Epithelial cell of esophagus (primary cell): ENCODE results near the gene DERA.

Source experiments
- DNase-seq: peaks from one replicate; pipeline ENCODE4 v3.0.0; 2010; ENCODE audit warnings: low read depth
- H3K4me3 ChIP-seq: 2 replicates; pipeline ENCODE4 v1.5.1; 2011; ENCODE audit warnings: mild to moderate bottlenecking, low read length, control low read depth
- TF ChIP-seq, protein P1 (sequence below): IDR thresholded peaks from 2 replicates; pipeline ENCODE4 v1.5.1; 2011; ENCODE audit warnings: low read depth, mild to moderate bottlenecking, low read length, control low read depth, inconsistent platforms; ENCODE audit not compliant: insufficient read depth; ENCODE audit errors: missing control alignments

DERA gene

DNA sequence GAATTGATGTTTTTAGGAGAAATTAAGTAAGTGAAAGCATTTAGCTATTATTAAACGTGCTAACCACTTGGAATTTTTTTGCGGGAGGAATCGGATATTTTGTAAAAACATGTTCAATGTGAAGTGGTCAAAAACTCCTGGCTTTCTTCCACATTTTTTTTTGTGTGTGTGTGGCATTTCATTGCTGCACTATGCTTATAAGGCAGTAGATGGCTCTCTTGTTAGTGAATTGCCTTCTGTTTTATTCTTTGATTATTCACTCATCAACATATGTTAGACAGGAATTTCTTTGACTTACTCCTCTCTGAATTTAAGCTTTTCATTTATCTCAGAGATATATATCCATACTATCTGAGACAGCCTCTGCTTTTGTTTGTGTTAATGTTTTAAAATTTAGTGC lies 71.3 kb downstream of the DERA start:
- TF ChIP-seq, protein P1, sequence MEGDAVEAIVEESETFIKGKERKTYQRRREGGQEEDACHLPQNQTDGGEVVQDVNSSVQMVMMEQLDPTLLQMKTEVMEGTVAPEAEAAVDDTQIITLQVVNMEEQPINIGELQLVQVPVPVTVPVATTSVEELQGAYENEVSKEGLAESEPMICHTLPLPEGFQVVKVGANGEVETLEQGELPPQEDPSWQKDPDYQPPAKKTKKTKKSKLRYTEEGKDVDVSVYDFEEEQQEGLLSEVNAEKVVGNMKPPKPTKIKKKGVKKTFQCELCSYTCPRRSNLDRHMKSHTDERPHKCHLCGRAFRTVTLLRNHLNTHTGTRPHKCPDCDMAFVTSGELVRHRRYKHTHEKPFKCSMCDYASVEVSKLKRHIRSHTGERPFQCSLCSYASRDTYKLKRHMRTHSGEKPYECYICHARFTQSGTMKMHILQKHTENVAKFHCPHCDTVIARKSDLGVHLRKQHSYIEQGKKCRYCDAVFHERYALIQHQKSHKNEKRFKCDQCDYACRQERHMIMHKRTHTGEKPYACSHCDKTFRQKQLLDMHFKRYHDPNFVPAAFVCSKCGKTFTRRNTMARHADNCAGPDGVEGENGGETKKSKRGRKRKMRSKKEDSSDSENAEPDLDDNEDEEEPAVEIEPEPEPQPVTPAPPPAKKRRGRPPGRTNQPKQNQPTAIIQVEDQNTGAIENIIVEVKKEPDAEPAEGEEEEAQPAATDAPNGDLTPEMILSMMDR = peak; percentile 47
- H3K4me3 ChIP-seq = no peak overlapping the region
- DNase-seq = no peak

DNA sequence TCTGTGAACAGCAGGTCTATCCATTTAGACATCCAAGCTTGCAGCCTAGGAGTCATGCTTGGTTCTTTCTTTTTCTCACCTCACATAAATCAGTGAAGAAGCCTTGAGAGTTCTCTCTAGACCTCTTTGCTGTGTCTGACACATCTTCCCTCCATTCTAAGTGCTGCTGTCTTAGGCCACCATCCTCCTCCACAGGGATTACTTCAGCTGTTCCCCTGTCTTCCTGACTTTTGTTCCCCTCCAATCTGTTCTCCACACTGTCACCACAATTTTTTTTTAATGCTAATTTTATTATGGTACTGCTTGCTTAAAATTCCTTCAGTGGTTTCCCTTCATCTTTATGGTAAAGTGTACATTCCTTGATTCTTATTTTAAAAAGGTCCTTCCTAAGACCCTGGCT lies 71.8 kb downstream of the DERA start:
- TF ChIP-seq, protein P1 = no peak
- no peak overlapping the region for H3K4me3 ChIP-seq
- no peak for DNase-seq

DNA sequence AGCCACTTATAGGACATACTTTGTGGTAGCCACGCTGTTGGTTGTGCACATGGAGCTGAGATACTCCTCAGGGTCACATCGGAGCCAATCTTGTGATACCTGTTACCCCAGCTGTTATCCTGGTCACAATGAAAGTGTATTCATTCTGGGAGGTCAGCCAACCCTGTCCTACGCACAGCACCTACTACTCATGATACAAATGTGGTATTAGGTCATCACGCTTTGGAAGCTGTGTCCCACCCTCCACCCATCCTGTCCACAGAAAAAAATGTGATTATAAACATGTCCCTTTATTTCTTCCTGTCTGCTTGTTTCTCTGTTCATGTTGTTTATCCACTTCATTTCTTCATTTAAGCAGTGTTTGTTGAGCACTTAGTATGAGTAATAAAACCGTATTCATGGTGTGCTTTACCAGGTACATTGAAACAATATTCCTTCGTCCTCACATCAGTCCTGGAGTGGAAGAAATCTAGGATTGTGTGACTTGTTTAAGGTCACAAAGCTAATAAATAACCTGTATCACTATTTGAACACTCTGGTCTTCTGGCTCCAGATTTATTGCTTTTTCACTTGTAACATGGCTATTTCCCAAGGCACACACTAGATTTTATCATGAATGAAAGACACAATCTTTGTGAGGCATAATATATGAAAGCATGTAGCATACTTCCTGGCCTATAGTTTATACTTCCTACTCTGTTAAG lies 73.1 kb downstream of the DERA start:
- TF ChIP-seq, protein P1 = no peak
- DNase-seq = no peak
- no peak overlapping the region for H3K4me3 ChIP-seq

DNA sequence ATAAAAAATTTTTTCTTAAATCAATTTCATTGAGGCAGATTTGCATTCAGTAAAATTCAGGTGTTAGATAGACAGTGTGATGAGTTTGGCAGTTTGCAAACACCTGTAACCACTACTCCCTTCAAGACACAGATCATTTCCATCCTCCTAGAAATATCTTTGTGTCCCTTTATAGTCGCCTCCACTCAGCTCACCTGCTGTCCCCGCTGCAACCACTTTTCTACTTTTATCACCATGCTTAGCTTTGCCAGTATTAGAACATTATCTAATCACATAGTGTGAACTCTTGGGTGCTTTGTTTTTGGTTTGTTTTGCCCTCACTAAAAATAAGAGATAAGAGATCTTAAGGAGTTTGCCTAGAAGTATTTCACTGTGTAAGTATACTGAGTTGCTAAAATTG lies 73.8 kb downstream of the DERA start:
- H3K4me3 ChIP-seq = no peak overlapping the region
- TF ChIP-seq, protein P1 = no peak
- DNase-seq = no peak

DNA sequence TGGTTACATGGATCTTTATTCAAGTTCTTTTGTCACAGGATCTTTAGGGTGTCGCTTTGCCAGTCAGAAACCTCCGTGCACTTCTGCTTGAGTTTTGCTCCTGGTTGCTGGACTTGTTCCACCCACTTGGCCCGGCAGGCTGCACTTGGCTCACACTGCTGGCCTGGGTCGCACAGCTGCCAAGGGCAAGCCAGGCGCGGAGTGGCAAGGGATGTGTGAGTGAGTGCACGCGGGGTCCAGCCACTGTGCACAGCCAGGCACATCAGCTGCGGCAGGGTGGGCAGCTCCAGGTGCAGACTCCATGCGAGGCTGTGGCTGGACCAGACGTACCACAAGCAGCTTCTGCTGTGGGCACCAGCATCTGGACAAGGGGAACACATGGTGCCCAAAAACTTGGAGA lies 76.6 kb downstream of the DERA start:
- no peak for DNase-seq
- TF ChIP-seq, protein P1 = no peak

DNA sequence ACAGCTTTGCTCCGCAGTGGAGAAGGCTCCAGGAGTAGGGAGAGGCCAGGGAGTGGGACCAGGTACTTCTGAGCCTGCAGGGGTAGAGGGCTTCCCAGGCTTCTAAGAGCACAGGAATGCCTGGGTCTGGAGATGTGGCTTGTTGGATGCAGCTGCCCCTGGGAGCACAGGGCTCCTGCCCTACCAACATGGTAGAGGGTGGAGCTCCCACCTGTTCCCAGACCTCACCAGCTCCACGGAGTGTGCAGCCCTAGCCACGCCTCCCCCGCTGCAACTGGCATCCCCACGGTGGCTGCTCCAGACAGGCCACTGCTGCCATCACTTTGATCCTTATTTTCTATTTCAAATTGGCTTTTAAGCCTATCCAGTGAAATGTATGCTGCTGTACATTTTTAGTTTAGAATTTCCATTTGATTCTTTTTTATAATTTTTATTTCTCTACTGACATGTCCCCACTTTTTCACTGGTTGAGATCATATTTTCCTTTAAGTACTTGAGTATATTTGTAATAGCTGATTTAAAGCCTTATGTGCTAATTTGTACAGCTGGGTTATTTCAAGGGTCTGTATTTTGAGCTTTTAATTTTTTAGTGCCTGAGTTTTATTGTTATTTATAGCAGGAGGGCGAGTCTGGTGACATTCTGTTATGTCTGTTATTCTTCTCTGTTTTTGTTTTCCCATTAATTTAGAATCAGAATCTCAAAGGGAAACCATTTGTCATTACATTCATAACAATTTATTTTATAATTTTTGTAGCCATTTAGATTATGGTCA lies 78.0 kb downstream of the DERA start:
- TF ChIP-seq, protein P1 = no peak
- no peak overlapping the region for H3K4me3 ChIP-seq

More for the DNA sequence above, 76.6 kb downstream of the DERA start:
- no peak overlapping the region for H3K4me3 ChIP-seq

More for the DNA sequence above, 78.0 kb downstream of the DERA start:
- no peak for DNase-seq
